Left renal pelvis (tissue), 4 donors: ENCODE measurements around the gene STOX1. TPM values are rescaled to one million over a fixed set of nuclear protein-coding genes. Genes with fewer than 3 reads are reported as not detected.
A peak's percentile ranks its signal among the peaks of the same experiment; 100 is the strongest.
"Not testable (repeated sequence)": the region's sequence is repeated elsewhere in the genome, so short reads cannot be mapped to it uniquely, and the experiment has no call there.

Experiments used
- DNase-seq, 4 donors: peaks; one replicate each; pipeline ENCODE4 v3.0.0-alpha.2; 2013; ENCODE audit warnings: low read depth in 4 of 4, low spot score in 3 of 4
- polyA plus RNA-seq, 4 donors: library from polyadenylated mRNA; unstranded; fragments of 120-200 nt; gene quantifications; one replicate each; pipeline ENCODE4 v1.2.1, GENCODE V29; 2013; ENCODE audit not compliant: insufficient read length in 4 of 4

Gene STOX1
- polyA plus RNA-seq, 4 donors: 6.2 to 14.7 (median 10.5) TPM

- peak; percentile 36 to 69 (median 47) for DNase-seq
Measured at GRCh38 chr10:68876246-68877138, 49.2 kb downstream of the STOX1 start.

GRCh38 chr10:68877482-68878110 is 50.3 kb downstream of the STOX1 start:
- no peak for DNase-seq

GRCh38 chr10:68878496-68878895 is 51.2 kb downstream of the STOX1 start:
- no peak for DNase-seq

- DNase-seq: no peak
Measured at GRCh38 chr10:68879628-68880027, 52.3 kb downstream of the STOX1 start.

GRCh38 chr10:68880181-68880580 is 52.9 kb downstream of the STOX1 start:
- DNase-seq: no peak

GRCh38 chr10:68895041-68895440 is 67.7 kb downstream of the STOX1 start:
- no peak for DNase-seq

- DNase-seq: peak; percentile 39 to 64 (median 55)
Measured at GRCh38 chr10:68897336-68897741, 70.0 kb downstream of the STOX1 start.

GRCh38 chr10:68899186-68899745 is 71.9 kb downstream of the STOX1 start:
- no peak for DNase-seq

- no peak for DNase-seq
Measured at GRCh38 chr10:68900427-68901104, 73.2 kb downstream of the STOX1 start.

GRCh38 chr10:68901105-68901927 is 74.0 kb downstream of the STOX1 start, which contains the start of gene DDX50:
Gene DDX50, plus strand, starts transcription at chr10:68901315. Its CDS starts 70 bp downstream, at chr10:68901385.
- DNase-seq: peak; percentile 98 to 100 (median 98)

- no peak for DNase-seq
Measured at GRCh38 chr10:68902382-68902781, 75.1 kb downstream of the STOX1 start.

GRCh38 chr10:68924593-68924992 is 97.3 kb downstream of the STOX1 start:
- DNase-seq: peak in 1 of 4 donors; percentile 20

GRCh38 chr10:68925489-68925888 is 98.2 kb downstream of the STOX1 start:
- no peak for DNase-seq

- not testable (repeated sequence) for DNase-seq
Measured at GRCh38 chr10:68929157-68929556, 101.8 kb downstream of the STOX1 start.

GRCh38 chr10:68929888-68930287 is 102.6 kb downstream of the STOX1 start:
- not testable (repeated sequence) for DNase-seq

- DNase-seq: not testable (repeated sequence)
Measured at GRCh38 chr10:68932860-68933259, 105.5 kb downstream of the STOX1 start.

GRCh38 chr10:68934994-68935393 is 107.7 kb downstream of the STOX1 start:
- DNase-seq: no peak

GRCh38 chr10:68938117-68938516 is 110.8 kb downstream of the STOX1 start:
- DNase-seq: no peak

GRCh38 chr10:68938884-68939283 is 111.6 kb downstream of the STOX1 start:
- DNase-seq: no peak

GRCh38 chr10:68940917-68941316 is 113.6 kb downstream of the STOX1 start:
- DNase-seq: not testable (repeated sequence)
